Fibroblast of mammary gland (primary cell): ENCODE data around the gene TPCN2.
"Not testable (repeated sequence)": the region's sequence is repeated elsewhere in the genome, so short reads cannot be mapped to it uniquely, and the experiment has no call there.

ENCODE experiments used
- DNase-seq: peaks from one replicate; pipeline ENCODE4 v3.0.0-alpha.2; 2010; ENCODE audit warnings: low read depth
- H3K4me3 ChIP-seq: 2 replicates; pipeline ENCODE4 v1.5.1; 2011; ENCODE audit warnings: low read depth, mild to moderate bottlenecking, low read length, moderate library complexity; ENCODE audit not compliant: control insufficient read depth
- TF ChIP-seq, protein P1 (sequence below): conservative IDR thresholded peaks from 2 replicates; pipeline ENCODE4 v1.5.1; 2011; ENCODE audit warnings: low read depth, low read length, inconsistent platforms; ENCODE audit not compliant: control insufficient read depth, insufficient read depth

TPCN2 gene

DNA sequence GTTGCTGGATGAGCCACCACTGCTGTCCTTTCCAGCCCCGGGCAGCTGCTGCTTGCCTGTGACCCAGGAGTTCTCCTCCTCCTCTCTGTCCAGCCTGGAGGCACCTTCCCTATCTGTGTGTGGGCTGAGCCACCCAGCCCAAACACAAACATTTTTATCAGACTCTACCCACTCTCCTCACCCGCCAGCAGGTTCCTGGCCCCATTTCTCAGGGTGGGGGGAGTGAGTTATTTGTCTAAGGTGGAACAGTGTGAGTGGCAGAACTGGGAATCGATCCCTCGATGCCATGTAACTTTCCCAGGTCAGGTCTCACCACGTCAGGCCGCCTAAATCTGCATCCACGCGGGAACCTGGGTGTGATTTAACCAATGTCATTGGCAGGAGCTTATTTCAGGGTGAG, 86.2 kb downstream of the TPCN2 start:
- no peak for DNase-seq
- TF ChIP-seq, protein P1, sequence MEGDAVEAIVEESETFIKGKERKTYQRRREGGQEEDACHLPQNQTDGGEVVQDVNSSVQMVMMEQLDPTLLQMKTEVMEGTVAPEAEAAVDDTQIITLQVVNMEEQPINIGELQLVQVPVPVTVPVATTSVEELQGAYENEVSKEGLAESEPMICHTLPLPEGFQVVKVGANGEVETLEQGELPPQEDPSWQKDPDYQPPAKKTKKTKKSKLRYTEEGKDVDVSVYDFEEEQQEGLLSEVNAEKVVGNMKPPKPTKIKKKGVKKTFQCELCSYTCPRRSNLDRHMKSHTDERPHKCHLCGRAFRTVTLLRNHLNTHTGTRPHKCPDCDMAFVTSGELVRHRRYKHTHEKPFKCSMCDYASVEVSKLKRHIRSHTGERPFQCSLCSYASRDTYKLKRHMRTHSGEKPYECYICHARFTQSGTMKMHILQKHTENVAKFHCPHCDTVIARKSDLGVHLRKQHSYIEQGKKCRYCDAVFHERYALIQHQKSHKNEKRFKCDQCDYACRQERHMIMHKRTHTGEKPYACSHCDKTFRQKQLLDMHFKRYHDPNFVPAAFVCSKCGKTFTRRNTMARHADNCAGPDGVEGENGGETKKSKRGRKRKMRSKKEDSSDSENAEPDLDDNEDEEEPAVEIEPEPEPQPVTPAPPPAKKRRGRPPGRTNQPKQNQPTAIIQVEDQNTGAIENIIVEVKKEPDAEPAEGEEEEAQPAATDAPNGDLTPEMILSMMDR, result no peak

GRCh38 chr11:69135420-69136363, 87.0 kb downstream of the TPCN2 start:
- no peak for DNase-seq
- TF ChIP-seq, protein P1, result no peak
- H3K4me3 ChIP-seq, result no peak overlapping the region

More for the DNA sequence above, 86.2 kb downstream of the TPCN2 start:
- H3K4me3 ChIP-seq, result no peak overlapping the region

- no peak overlapping the region for H3K4me3 ChIP-seq
- DNase-seq, result no peak
- TF ChIP-seq, protein P1, result no peak
These were observed 87.7 kb downstream of the TPCN2 start for GRCh38 chr11:69136471-69136870.

DNA sequence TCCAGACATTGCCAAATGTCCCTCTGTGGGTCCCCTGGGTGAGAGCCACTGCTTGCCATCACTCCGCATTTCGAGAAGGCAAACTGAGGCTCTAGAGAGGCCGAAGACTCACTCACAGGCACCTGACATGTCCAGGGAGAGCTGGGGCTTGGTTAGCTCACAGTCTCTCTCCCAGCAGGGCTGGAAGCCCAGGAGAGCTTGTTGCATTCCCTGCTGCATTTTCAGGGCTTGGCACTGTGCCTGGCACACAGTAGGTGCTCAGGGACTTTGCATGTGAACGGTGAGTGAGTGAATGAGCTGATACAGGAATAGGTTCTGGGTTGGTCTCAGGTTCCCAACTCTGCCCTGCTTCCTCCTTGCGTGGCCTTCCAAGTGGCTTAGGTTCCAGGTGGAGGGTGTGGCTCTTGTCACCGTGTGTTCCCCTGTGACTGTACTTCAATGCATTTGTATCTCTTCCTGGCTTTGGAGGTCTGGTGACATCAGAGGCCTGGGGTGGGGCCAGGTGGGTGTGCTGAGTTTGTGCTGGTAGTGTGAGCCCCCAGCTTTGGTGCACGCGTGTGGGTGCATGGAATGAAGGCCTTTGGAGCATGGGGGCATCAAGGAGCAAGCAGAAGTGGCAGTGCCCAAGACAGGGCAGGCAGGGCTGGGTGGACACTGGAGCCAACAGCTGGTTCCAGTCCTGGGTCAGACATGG, 88.6 kb downstream of the TPCN2 start:
- DNase-seq, result no peak
- TF ChIP-seq, protein P1, result no peak
- no peak overlapping the region for H3K4me3 ChIP-seq

GRCh38 chr11:69138265-69138664, 89.5 kb downstream of the TPCN2 start:
- peak; percentile 77 for DNase-seq
- TF ChIP-seq, protein P1, result no peak
- H3K4me3 ChIP-seq, result no peak overlapping the region

DNA sequence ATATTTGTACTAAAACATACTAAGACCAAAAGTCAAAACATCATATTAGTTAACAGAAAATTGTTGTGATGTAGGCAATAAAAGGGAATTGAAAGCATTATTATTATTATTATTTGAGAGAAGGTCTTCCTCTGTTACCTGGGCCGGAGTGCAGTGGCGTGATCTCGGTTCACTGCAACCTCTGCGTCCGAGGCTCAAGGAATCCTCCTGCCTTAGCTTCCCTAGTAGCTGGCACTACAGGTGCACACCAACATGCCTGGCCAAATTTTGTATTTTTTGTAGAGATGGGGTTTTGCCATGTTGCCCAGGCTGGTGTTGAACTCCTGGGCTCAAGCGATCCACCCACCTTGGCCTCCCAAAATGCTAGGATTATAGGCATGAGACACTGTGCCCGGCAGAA, 91.4 kb downstream of the TPCN2 start:
- DNase-seq, H3K4me3 ChIP-seq: not testable (repeated sequence)

GRCh38 chr11:69140635-69141034, 91.9 kb downstream of the TPCN2 start:
- no peak overlapping the region for H3K4me3 ChIP-seq
- TF ChIP-seq, protein P1, result no peak
- DNase-seq, result no peak
